Measurements from ENCODE around the gene TEKTIP1.

DNA sequence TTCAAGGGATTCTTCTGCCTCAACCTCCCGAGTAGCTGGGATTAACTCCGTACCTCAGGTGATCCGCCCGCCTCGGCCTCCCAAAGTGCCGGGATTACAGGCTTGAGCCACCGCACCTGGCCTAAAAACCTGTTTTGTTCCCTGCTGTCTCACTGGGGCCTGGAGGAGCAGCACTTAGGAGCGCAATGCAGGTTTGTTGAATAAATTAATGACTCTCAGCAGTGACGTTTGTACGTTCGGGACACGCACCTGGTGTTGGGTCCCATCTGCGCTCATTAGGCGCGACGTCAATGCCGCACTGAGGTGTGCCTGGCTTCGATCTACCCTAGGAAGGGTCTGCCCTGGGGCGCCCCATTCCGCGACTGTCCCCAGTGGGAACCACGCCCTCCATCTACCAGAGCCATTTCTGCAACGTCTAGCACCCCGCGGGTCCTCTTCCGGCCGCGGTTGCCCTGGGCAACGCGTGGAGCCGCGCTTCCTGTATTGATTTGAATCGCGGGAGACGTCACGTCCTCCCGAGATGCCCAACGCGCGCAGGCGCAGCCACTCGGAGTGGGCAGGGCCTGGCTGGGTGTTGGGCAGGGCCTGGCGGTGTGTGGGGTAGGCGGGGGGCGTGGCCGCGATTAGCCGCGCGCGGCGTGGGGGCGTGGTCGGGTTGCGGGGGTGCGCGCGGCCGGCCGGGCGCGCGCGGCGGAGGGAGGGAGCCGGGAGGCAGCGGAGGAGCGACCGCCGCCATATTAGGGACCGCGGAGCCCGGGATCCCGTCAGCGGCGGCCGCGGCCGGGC, 33.2 kb upstream of the TEKTIP1 start, which contains the start of gene FZR1:
- TF ChIP-seq, protein P1, sequence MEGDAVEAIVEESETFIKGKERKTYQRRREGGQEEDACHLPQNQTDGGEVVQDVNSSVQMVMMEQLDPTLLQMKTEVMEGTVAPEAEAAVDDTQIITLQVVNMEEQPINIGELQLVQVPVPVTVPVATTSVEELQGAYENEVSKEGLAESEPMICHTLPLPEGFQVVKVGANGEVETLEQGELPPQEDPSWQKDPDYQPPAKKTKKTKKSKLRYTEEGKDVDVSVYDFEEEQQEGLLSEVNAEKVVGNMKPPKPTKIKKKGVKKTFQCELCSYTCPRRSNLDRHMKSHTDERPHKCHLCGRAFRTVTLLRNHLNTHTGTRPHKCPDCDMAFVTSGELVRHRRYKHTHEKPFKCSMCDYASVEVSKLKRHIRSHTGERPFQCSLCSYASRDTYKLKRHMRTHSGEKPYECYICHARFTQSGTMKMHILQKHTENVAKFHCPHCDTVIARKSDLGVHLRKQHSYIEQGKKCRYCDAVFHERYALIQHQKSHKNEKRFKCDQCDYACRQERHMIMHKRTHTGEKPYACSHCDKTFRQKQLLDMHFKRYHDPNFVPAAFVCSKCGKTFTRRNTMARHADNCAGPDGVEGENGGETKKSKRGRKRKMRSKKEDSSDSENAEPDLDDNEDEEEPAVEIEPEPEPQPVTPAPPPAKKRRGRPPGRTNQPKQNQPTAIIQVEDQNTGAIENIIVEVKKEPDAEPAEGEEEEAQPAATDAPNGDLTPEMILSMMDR (IDR thresholded peaks at IDR 0.05), result peak in 2 of 4 experiments; percentile 6 to 12
- TF ChIP-seq POLR2A (IDR thresholded peaks at IDR 0.05), result peak; percentile 72
